ENCODE results near the gene SFTPA1.

DNA sequence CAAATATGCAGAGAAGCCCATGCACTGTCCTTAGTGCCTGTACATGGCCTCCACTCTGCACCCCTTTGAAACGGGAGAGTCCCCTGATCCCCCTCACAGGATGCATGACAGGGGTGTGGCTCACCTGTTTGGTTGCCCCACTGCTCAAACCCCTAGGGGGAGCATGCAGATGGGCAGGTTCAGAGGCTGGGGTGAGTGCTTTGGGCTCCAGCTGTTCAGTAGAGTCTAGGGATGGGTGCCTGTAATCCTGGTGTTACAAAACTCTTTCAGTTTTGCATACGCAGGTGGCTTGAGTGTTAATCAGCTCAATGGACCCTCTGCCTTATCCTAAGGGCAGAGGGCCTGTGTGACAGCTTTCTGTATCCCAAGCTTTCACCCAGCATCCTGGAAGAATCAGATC, 7.8 kb upstream of the SFTPA1 start:
- TF ChIP-seq POLR2AphosphoS5 (IDR thresholded peaks at IDR 0.05) (no peak), POLR2A (IDR thresholded peaks at IDR 0.05) (no peak)

Measured in stomach (tissue), 4 donors.